Endothelial cell of umbilical vein (primary cell): Measurements from ENCODE around the gene CHD9NB. TPM values are rescaled to one million over a fixed set of nuclear protein-coding genes. Genes with fewer than 3 reads are reported as not detected.

Experiments used
- BruUV-seq: library from RNA; stranded (reverse); fragments of 400-500 nt; replicated peaks from 2 replicates; lab custom pipeline; 2021; lab: Mats Ljungman, UMichigan
- CTCF ChIA-PET: fragments of 300-600, 350-600 bp; sonication (Branson Sonifier 250); formaldehyde crosslinking; loops from one replicate; lab custom pipeline; 2021; ENCODE audit warnings: antibody characterized with exemption, inconsistent platforms; lab: Charles Lee
- POLR2A ChIA-PET: fragments of 300-600, 350-600 bp; sonication (Branson Sonifier 250); formaldehyde crosslinking; loops from one replicate; lab custom pipeline; 2021; ENCODE audit warnings: antibody characterized with exemption, inconsistent platforms; lab: Charles Lee
- DNase-seq: peaks from one replicate; pipeline ENCODE4 v3.0.0-alpha.2; 2011; ENCODE audit warnings: low read depth, low spot score
- FAIRE-seq: peaks from 2 replicates; lab custom pipeline; 2011; peaks lifted over from hg19 to GRCh38; lab: Jason Lieb, UNC
- H2AFZ ChIP-seq: 2 replicates; pipeline ENCODE4 v1.6.0; 2012; ENCODE audit warnings: low read depth, low read length, control low read depth, inconsistent platforms
- H3K27ac ChIP-seq: 2 replicates; pipeline ENCODE4 v1.5.1; 2011; ENCODE audit warnings: low read depth, mild to moderate bottlenecking, control low read depth, low read length, moderate library complexity; ENCODE audit not compliant: insufficient read depth
- H3K27me3 ChIP-seq, 2 experiments: 2 replicates each; pipeline versions ENCODE4 v1.6.0 to v1.6.1; 2011; ENCODE audit warnings: low read length in 2 of 2, mixed read lengths in 1 of 2; ENCODE audit not compliant: control insufficient read depth in 2 of 2, insufficient read depth in 2 of 2
- H3K36me3 ChIP-seq, 2 experiments: 2 replicates in 1 of 2; 3 replicates in 1 of 2; pipeline ENCODE4 v1.5.1; 2011; ENCODE audit warnings: low read length in 2 of 2, mild to moderate bottlenecking in 1 of 2, moderate library complexity in 1 of 2; ENCODE audit not compliant: control insufficient read depth in 2 of 2, insufficient read depth in 2 of 2; ENCODE audit errors: extremely low read depth in 1 of 2
- H3K4me1 ChIP-seq: 3 replicates; pipeline ENCODE4 v1.5.1; 2011; ENCODE audit warnings: mild to moderate bottlenecking, low read length; ENCODE audit not compliant: control insufficient read depth, insufficient read depth; ENCODE audit errors: extremely low read depth
- H3K4me2 ChIP-seq: 2 replicates; pipeline ENCODE4 v1.6.1; 2011; ENCODE audit warnings: low read length, control low read depth, mixed read lengths; ENCODE audit not compliant: insufficient read depth
- H3K4me3 ChIP-seq, 3 experiments: fragments of 200-600 bp in 1 of 3; sonication (generic), shearing (Covaris generic) in 1 of 3; replicated peaks in 1 of 3; 2 replicates each; pipeline ENCODE4 v1.5.1; 2011 to 2016; ENCODE audit warnings: control low read depth in 3 of 3, low read length in 3 of 3, mild to moderate bottlenecking in 2 of 3, inconsistent platforms in 1 of 3, low read depth in 1 of 3, moderate library complexity in 1 of 3; ENCODE audit not compliant: insufficient read depth in 1 of 3
- H3K79me2 ChIP-seq: 2 replicates; pipeline ENCODE4 v1.6.0; 2012; ENCODE audit warnings: low read length, inconsistent platforms; ENCODE audit not compliant: control insufficient read depth, insufficient read depth
- H3K9ac ChIP-seq: replicated peaks from 2 replicates; pipeline ENCODE3; 2011; ENCODE audit warnings: low read length, control low read depth; ENCODE audit not compliant: insufficient read depth; ENCODE audit errors: extremely low read depth
- H3K9me1 ChIP-seq: replicated peaks from 3 replicates; pipeline ENCODE4 v1.6.0; 2011; ENCODE audit warnings: mild to moderate bottlenecking, low read length; ENCODE audit not compliant: control insufficient read depth, insufficient read depth; ENCODE audit errors: extremely low read depth
- H3K9me3 ChIP-seq: replicated peaks from 2 replicates; pipeline ENCODE4 v1.5.1; 2012; ENCODE audit warnings: low read length, inconsistent platforms; ENCODE audit not compliant: control insufficient read depth, insufficient read depth
- H4K20me1 ChIP-seq: replicated peaks from 2 replicates; pipeline ENCODE3; 2011; ENCODE audit warnings: mild to moderate bottlenecking, low read length; ENCODE audit not compliant: control insufficient read depth, insufficient read depth; ENCODE audit errors: extremely low read depth
- EZH2 ChIP-seq: IDR thresholded peaks from 2 replicates; pipeline ENCODE4 v1.6.1; 2012; ENCODE audit warnings: borderline replicate concordance, low read depth, mild to moderate bottlenecking, moderate library complexity, low read length, inconsistent platforms; ENCODE audit not compliant: severe bottlenecking
- FOS ChIP-seq: IDR thresholded peaks from 2 replicates; pipeline ENCODE4 v1.6.1; 2011; ENCODE audit warnings: mild to moderate bottlenecking, low read length, moderate library complexity, borderline replicate concordance; ENCODE audit not compliant: insufficient read depth
- GATA2 ChIP-seq: IDR thresholded peaks from 2 replicates; pipeline ENCODE4 v1.7.0; 2011; ENCODE audit warnings: low read depth, mild to moderate bottlenecking, moderate library complexity, mixed read lengths, low read length; ENCODE audit not compliant: insufficient read length, insufficient read depth
- JUN ChIP-seq: IDR thresholded peaks from 2 replicates; pipeline ENCODE4 v1.6.1; 2011; ENCODE audit warnings: borderline replicate concordance, low read depth; ENCODE audit not compliant: insufficient read length, insufficient read depth
- MYC ChIP-seq: IDR thresholded peaks from one replicate; pipeline ENCODE4 v1.6.1; 2011; ENCODE audit warnings: mild to moderate bottlenecking, low read depth, low read length
- POLR2A ChIP-seq: IDR thresholded peaks from 2 replicates; pipeline ENCODE4 v1.6.1; 2012; ENCODE audit warnings: low read depth, mild to moderate bottlenecking, control low read depth, low read length
- POLR2AphosphoS5 ChIP-seq: IDR thresholded peaks from 2 replicates; pipeline ENCODE4 v1.6.1; 2012; ENCODE audit warnings: low read depth, mild to moderate bottlenecking, control low read depth, low read length, moderate library complexity; ENCODE audit not compliant: insufficient read depth
- dilution Hi-C: fragments of 300-500 bp; cut with MboI; formaldehyde crosslinking; loops from one replicate; pipeline ENCODE4 v1.15.0; 2019; ENCODE audit warnings: low sequenced_read_pairs; ENCODE audit not compliant: extremely low pct_ligation_motif_present
- intact Hi-C: fragments of 100-400 bp; cut with micrococcal nuclease; formaldehyde crosslinking; loops from one replicate; pipeline ENCODE4 v1.10.0; 2022
- polyA plus RNA-seq, 4 experiments: library from polyadenylated mRNA; depleted of rRNA in 3 of 4; stranded (reverse) in 3 of 4; unstranded in 1 of 4; fragments of >200 nt; gene quantifications; 2 replicates each; pipeline versions ENCODE4 v1.2.1 to v1.2.3, GENCODE V29; 2011 to 2012; ENCODE audit warnings: missing spikeins in 1 of 4
- total RNA-seq: library from RNA; stranded (reverse); gene quantifications from 2 replicates; pipeline ENCODE4 v1.2.3, GENCODE V29; 2021
- TF ChIP-seq, protein P1 (sequence below), 2 donors: IDR thresholded peaks; 1 replicate in 1 of 2; 2 replicates in 1 of 2; pipeline ENCODE4 v1.5.1; 2011; ENCODE audit warnings: low read length in 2 of 2, mild to moderate bottlenecking in 2 of 2, moderate library complexity in 2 of 2, control low read depth in 1 of 2, inconsistent platforms in 1 of 2, low read depth in 1 of 2; ENCODE audit not compliant: insufficient read depth in 1 of 2; ENCODE audit errors: extremely low read depth in 1 of 2
- TF ChIP-seq, protein P2 (sequence below): IDR thresholded peaks from 2 replicates; pipeline ENCODE4 v1.6.1; 2011; ENCODE audit not compliant: insufficient read depth, insufficient read length

The CHD9NB gene
- total and polyA plus RNA-seq, 2 donors (not counting 3 experiments of a cell fraction or from before 2014, with no cell fraction given): 0.44 to 0.66 TPM

DNA sequence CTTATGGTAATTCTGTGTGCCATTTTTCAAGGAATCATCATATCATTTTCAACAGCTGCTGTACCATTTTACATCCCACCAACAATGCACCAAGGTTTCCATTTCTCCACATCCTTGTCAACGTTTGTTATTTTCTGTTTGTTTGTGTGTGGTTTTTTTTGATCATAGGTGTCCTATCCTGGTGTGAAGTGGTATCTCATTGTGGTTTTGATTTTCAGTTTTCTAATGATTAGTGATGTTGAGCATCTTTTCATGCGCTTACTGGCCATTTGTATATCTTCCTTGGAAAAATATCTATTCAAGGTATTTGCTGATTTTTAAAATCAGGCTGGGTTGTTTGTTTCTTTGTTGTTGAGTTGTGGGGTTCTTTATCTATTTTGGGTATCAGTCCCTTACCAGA is 17.1 kb upstream of the CHD9NB start:
- H2AFZ ChIP-seq: no peak overlapping the region
- no peak overlapping the region for H3K27ac ChIP-seq
- BruUV-seq: no TSS peak
- TF ChIP-seq MYC (no peak), GATA2 (no peak), POLR2AphosphoS5 (no peak), FOS (no peak), EZH2 (no peak), POLR2A (no peak), JUN (no peak)
- TF ChIP-seq, protein P1, sequence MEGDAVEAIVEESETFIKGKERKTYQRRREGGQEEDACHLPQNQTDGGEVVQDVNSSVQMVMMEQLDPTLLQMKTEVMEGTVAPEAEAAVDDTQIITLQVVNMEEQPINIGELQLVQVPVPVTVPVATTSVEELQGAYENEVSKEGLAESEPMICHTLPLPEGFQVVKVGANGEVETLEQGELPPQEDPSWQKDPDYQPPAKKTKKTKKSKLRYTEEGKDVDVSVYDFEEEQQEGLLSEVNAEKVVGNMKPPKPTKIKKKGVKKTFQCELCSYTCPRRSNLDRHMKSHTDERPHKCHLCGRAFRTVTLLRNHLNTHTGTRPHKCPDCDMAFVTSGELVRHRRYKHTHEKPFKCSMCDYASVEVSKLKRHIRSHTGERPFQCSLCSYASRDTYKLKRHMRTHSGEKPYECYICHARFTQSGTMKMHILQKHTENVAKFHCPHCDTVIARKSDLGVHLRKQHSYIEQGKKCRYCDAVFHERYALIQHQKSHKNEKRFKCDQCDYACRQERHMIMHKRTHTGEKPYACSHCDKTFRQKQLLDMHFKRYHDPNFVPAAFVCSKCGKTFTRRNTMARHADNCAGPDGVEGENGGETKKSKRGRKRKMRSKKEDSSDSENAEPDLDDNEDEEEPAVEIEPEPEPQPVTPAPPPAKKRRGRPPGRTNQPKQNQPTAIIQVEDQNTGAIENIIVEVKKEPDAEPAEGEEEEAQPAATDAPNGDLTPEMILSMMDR (IDR thresholded peaks at IDR 0.05; ENCODE audit: extremely low read depth in 1 of 2, insufficient read depth in 1 of 2, low read depth in 1 of 2, low read length in 2 of 2): no peak
- TF ChIP-seq, protein P2, sequence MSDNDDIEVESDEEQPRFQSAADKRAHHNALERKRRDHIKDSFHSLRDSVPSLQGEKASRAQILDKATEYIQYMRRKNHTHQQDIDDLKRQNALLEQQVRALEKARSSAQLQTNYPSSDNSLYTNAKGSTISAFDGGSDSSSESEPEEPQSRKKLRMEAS: no peak
- no peak overlapping the region for H3K4me3 ChIP-seq
- no peak for FAIRE-seq
- no peaks in the 10 kb centered on the region for H3K9me1 ChIP-seq
- H3K36me3 ChIP-seq: no peaks in the 10 kb centered on the region
- POLR2A ChIA-PET: no interaction called here
- H3K27me3 ChIP-seq: no peaks in the 10 kb centered on the region
- no peak overlapping the region for H3K4me2 ChIP-seq
- H3K4me1 ChIP-seq: peaks cover 13% of the 10 kb centered on the region
- no peaks in the 10 kb centered on the region for H4K20me1 ChIP-seq
- DNase-seq: no peak
- dilution Hi-C loops (no loop called here), intact Hi-C loops (loop anchor here (5.0 kb wide), 1 partner anchor 93 kb away; no protein-coding TSS in a partner anchor)
- no peaks in the 10 kb centered on the region for H3K9me3 ChIP-seq
- H3K79me2 ChIP-seq: peaks cover 10% of the 10 kb centered on the region
- H3K9ac ChIP-seq: no peak overlapping the region
- CTCF ChIA-PET: no interaction called here
